Smooth muscle cell (in vitro differentiated cells): ENCODE results near the gene CAMK2G. TPM values are rescaled to one million over a fixed set of nuclear protein-coding genes. Genes with fewer than 3 reads are reported as not detected.

Experiments used
- DNase-seq: peaks from one replicate; lab custom pipeline; 2025; ENCODE audit not compliant: unreplicated experiment; lab: John Stamatoyannopoulos, UW
- H2AFZ ChIP-seq: fragments of 200-600 bp; sonication (generic); 2 replicates; pipeline ENCODE4 v1.6.0; 2016; ENCODE audit warnings: antibody characterized with exemption, low read depth, mild to moderate bottlenecking
- H3F3A ChIP-seq: fragments of 200-600 bp; sonication (generic); 2 replicates; pipeline ENCODE4 v1.6.0; 2017; ENCODE audit warnings: antibody characterized with exemption, low read depth
- H3K27ac ChIP-seq: fragments of 200-600 bp; sonication (generic); 2 replicates; pipeline ENCODE4 v1.5.1; 2016; ENCODE audit warnings: low read depth, mild to moderate bottlenecking
- H3K27me3 ChIP-seq: fragments of 200-600 bp; sonication (generic); 2 replicates; pipeline ENCODE4 v1.6.1; 2016; ENCODE audit warnings: low read depth, mild to moderate bottlenecking
- H3K36me3 ChIP-seq: fragments of 200-600 bp; sonication (generic); 2 replicates; pipeline ENCODE4 v1.5.1; 2016; ENCODE audit warnings: low read depth
- H3K4me1 ChIP-seq: fragments of 200-600 bp; sonication (generic); 2 replicates; pipeline ENCODE4 v1.5.1; 2016; ENCODE audit warnings: low read depth
- H3K4me2 ChIP-seq: fragments of 200-600 bp; sonication (generic); 2 replicates; pipeline ENCODE4 v1.6.0; 2016; ENCODE audit warnings: mild to moderate bottlenecking
- H3K4me3 ChIP-seq: fragments of 200-600 bp; sonication (generic); 2 replicates; pipeline ENCODE4 v1.5.1; 2016; ENCODE audit warnings: mild to moderate bottlenecking
- H3K79me2 ChIP-seq: fragments of 200-600 bp; sonication (generic); 2 replicates; pipeline ENCODE4 v1.6.0; 2016; ENCODE audit warnings: low read depth, mild to moderate bottlenecking
- H3K9ac ChIP-seq: fragments of 200-600 bp; sonication (generic); 2 replicates; pipeline ENCODE4 v1.6.0; 2016; ENCODE audit warnings: low read depth
- H3K9me3 ChIP-seq: fragments of 200-600 bp; sonication (generic); replicated peaks from 2 replicates; pipeline ENCODE4 v1.5.1; 2016; ENCODE audit warnings: low read depth
- H4K20me1 ChIP-seq: fragments of 200-600 bp; sonication (generic); 2 replicates; pipeline ENCODE4 v1.6.0; 2016; ENCODE audit warnings: low read depth
- WGBS: methylation state at CpG from one replicate; pipeline ENCODE4 v1.1.7; 2016; ENCODE audit warnings: low lambda C conversion rate; 5-methylcytosine and 5-hydroxymethylcytosine counted together
- polyA plus RNA-seq: library from polyadenylated mRNA; unstranded; fragments of >200 nt; fragmentation: Nextera tagmentation; extraction: Ambion mirVana; gene quantifications from 2 replicates; pipeline ENCODE4 v1.2.1, GENCODE V29; 2016
- total RNA-seq: library from RNA; depleted of rRNA; stranded (reverse); fragments of >200 nt; gene quantifications from 2 replicates; pipeline ENCODE4 v1.2.3, GENCODE V29; 2014
- TF ChIP-seq, protein P1 (sequence below): fragments of 200-600 bp; sonication (generic); IDR thresholded peaks from 2 replicates; pipeline ENCODE4 v1.5.1; 2017; ENCODE audit warnings: borderline replicate concordance, mild to moderate bottlenecking, antibody characterized with exemption; ENCODE audit not compliant: insufficient read depth, poor library complexity, severe bottlenecking

CAMK2G gene
- total and polyA plus RNA-seq, 2 experiments from 2014 or later: 2.2 to 10.8 TPM

DNA sequence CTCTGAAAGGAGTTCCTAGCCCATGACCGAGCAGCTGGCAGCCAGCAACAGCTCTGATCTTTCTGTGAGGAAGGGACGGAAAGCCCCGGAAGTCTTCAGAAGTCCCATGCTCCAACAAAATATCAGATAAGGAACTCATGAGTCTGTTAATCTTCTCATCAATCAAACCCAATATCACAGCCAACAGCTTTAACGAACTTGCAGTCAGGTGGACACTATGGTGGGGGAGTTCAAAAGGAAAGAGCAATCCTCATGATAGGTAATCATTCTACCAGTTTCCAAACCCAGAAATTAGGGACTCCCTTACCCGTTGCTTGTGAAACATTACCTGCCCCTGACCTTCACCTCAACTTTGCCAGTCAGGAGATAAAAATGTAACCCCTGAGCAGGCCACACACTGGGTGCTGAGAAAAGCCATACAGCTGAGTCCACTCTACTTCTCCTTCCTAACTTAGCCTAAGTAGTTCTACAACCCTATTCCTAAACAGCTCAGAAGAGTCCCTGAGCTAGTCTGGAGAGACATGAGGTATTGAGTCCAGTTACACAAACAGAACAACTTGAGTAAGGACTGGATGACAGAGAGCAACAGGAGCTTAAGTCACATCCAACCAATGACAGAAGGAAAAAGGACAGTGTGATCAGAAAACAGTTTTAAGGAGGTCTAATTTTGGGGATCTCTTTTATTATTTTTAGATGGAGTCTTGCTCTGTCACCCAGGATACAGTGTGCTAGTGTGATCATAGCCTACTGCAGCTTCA lies 65.1 kb downstream of the CAMK2G start:
- Histone ChIP-seq H3K9me3 (no peaks in the 10 kb centered on the region), H3K4me3 (no peak overlapping the region), H3F3A (no peaks in the 10 kb centered on the region), H3K27me3 (no peaks in the 10 kb centered on the region), H3K36me3 (no peaks in the 10 kb centered on the region), H4K20me1 (peaks cover 4% of the 10 kb centered on the region), H3K4me2 (no peak overlapping the region), H3K27ac (no peak overlapping the region), H3K79me2 (peaks cover 18% of the 10 kb centered on the region), H3K9ac (no peak overlapping the region), H3K4me1 (peaks cover 13% of the 10 kb centered on the region), H2AFZ (no peak overlapping the region)
- TF ChIP-seq, protein P1, sequence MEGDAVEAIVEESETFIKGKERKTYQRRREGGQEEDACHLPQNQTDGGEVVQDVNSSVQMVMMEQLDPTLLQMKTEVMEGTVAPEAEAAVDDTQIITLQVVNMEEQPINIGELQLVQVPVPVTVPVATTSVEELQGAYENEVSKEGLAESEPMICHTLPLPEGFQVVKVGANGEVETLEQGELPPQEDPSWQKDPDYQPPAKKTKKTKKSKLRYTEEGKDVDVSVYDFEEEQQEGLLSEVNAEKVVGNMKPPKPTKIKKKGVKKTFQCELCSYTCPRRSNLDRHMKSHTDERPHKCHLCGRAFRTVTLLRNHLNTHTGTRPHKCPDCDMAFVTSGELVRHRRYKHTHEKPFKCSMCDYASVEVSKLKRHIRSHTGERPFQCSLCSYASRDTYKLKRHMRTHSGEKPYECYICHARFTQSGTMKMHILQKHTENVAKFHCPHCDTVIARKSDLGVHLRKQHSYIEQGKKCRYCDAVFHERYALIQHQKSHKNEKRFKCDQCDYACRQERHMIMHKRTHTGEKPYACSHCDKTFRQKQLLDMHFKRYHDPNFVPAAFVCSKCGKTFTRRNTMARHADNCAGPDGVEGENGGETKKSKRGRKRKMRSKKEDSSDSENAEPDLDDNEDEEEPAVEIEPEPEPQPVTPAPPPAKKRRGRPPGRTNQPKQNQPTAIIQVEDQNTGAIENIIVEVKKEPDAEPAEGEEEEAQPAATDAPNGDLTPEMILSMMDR: no peak
- no peak for DNase-seq
- 75% methylated on average over 5 of the region's 5 CpGs for WGBS

DNA sequence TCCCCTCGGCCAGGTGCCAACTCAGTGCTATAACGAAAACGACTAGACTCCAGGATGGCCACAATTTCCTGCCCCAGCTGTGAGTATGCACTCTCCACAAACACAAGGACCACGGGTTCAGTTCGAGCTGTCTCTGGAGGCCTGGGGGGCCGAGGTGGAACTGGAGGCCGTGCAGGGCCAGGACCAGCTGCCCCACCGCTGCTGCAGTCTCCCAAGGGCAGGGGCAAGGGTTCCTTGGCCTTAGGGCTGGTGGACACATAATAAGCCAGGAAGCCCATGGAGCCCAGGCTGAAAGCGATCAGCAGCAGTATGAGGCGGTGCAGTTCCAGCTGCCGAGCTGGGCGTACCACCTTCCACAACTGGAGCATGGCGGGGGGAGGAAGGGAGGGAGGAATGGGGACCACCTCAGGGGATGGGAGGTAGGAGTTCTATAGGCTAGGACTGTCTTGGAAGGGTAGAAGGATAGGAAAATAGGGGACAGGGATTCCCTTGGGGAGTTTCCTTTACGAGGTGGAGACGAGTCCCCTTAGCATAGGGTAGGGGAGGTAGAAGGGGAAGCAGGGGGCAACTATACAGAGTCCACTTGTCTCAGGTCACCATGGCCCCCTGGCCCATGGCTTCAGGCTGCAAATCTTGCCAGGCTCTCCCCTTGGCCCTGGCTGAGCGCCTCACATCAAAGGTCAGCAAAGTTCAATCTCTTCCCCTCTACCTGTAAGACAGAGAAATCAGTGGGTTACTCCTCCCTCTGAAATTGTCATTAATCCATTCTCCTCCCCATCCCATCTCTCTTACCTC lies 66.1 kb downstream of the CAMK2G start:
- Histone ChIP-seq H3K36me3 (no peaks in the 10 kb centered on the region), H3K4me2 (no peak overlapping the region), H3K27ac (no peak overlapping the region), H2AFZ (no peak overlapping the region), H3K27me3 (no peaks in the 10 kb centered on the region), H3K9me3 (no peaks in the 10 kb centered on the region), H3K79me2 (peaks cover 18% of the 10 kb centered on the region), H4K20me1 (peaks cover 4% of the 10 kb centered on the region), H3K9ac (no peak overlapping the region), H3K4me3 (no peak overlapping the region), H3F3A (no peaks in the 10 kb centered on the region), H3K4me1 (peaks cover 13% of the 10 kb centered on the region)
- no peak for DNase-seq
- TF ChIP-seq, protein P1: no peak
- WGBS: 94% methylated on average over 16 of the region's 16 CpGs

DNA sequence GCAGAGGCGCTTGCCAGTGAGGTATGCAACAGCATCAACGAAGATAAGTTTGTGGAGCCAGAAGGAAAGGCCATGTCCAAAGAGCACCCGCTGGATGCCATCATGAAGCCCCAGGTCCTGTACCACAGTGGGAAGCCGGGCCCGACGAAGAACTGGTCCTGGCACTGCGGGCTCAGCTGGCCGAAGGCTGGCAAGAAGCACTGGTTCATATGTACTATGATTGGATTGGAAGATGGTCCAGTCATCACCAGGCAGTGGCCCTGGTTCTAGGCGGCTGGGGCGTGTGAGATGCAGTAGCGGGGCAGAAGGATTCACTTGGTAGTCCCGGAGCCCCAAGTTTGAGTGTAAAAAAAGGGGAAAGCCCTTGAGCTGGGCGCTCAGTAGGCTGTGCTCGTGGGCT lies 66.9 kb downstream of the CAMK2G start:
- Histone ChIP-seq H3F3A (no peaks in the 10 kb centered on the region), H3K27me3 (no peaks in the 10 kb centered on the region), H3K4me1 (peaks cover 8% of the 10 kb centered on the region), H3K79me2 (peaks cover 18% of the 10 kb centered on the region), H3K9ac (no peak overlapping the region), H2AFZ (no peak overlapping the region), H3K4me3 (no peak overlapping the region), H3K36me3 (no peaks in the 10 kb centered on the region), H3K27ac (no peak overlapping the region), H3K4me2 (no peak overlapping the region), H3K9me3 (no peaks in the 10 kb centered on the region), H4K20me1 (peaks cover 4% of the 10 kb centered on the region)
- WGBS: 98% methylated on average over 14 of the region's 14 CpGs
- TF ChIP-seq, protein P1: no peak
- no peak for DNase-seq
